ENCODE results near the gene SLC27A5.

- TF ChIP-seq CTCF (IDR thresholded peaks at IDR 0.05 in 4 of 5, conservative IDR thresholded peaks at IDR 0.05 in 1 of 5), result no peak
- TF ChIP-seq POLR2A (IDR thresholded peaks at IDR 0.05), result no peak
Measured at GRCh38 chr19:58491393-58491792, 20.4 kb downstream of the SLC27A5 start.

Data from gastrocnemius medialis (tissue), 4 donors.